Astrocyte (in vitro differentiated cells and primary cell): ENCODE measurements around the gene HMCN1. TPM values are rescaled to one million over a fixed set of nuclear protein-coding genes. Genes with fewer than 3 reads are reported as not detected.

Experiments used
- DNase-seq: peaks from one replicate; pipeline ENCODE4 v3.0.0-alpha.2; 2010; ENCODE audit warnings: low read depth
- FAIRE-seq: peaks from 2 replicates; lab custom pipeline; 2011; peaks lifted over from hg19 to GRCh38; lab: Jason Lieb, UNC
- H2AFZ ChIP-seq: 2 replicates; pipeline ENCODE4 v1.6.0; 2012; ENCODE audit warnings: low read depth, low read length, inconsistent platforms
- H3K27ac ChIP-seq: 2 replicates; pipeline ENCODE4 v1.5.1; 2011; ENCODE audit warnings: low read depth, low read length, inconsistent platforms
- H3K27me3 ChIP-seq: 2 replicates; pipeline ENCODE4 v1.6.0; 2011; ENCODE audit warnings: low read length, inconsistent platforms; ENCODE audit not compliant: insufficient read depth
- H3K36me3 ChIP-seq: 2 replicates; pipeline ENCODE4 v1.5.1; 2011; ENCODE audit warnings: low read length, inconsistent platforms; ENCODE audit not compliant: insufficient read depth
- H3K4me1 ChIP-seq: 2 replicates; pipeline ENCODE4 v1.5.1; 2011; ENCODE audit warnings: low read length, inconsistent platforms; ENCODE audit not compliant: insufficient read depth
- H3K4me2 ChIP-seq: 2 replicates; pipeline ENCODE4 v1.6.0; 2012; ENCODE audit warnings: low read length, inconsistent platforms
- H3K4me3 ChIP-seq: 2 replicates; pipeline ENCODE4 v1.5.1; 2011; ENCODE audit warnings: low read depth, mild to moderate bottlenecking, low read length, inconsistent platforms; ENCODE audit not compliant: insufficient read depth
- H3K79me2 ChIP-seq: 2 replicates; pipeline ENCODE4 v1.6.0; 2012; ENCODE audit warnings: mild to moderate bottlenecking, low read length, inconsistent platforms; ENCODE audit not compliant: insufficient read depth
- H3K9ac ChIP-seq: 2 replicates; pipeline ENCODE4 v1.6.0; 2012; ENCODE audit warnings: mild to moderate bottlenecking, low read length, inconsistent platforms
- H3K9me3 ChIP-seq: 2 replicates; pipeline ENCODE4 v1.5.1; 2012; ENCODE audit warnings: low read depth, mild to moderate bottlenecking, low read length, inconsistent platforms; ENCODE audit not compliant: insufficient read depth
- H4K20me1 ChIP-seq: 2 replicates; pipeline ENCODE4 v1.6.0; 2012; ENCODE audit warnings: low read length, inconsistent platforms; ENCODE audit not compliant: insufficient read depth
- H3K27ac Mint-ChIP-seq: one replicate; pipeline ENCODE4 v1.8.0; 2021; ENCODE audit warnings: mild to moderate bottlenecking, mixed read lengths; ENCODE audit not compliant: unreplicated experiment
- H3K27me3 Mint-ChIP-seq: one replicate; pipeline ENCODE4 v1.8.0; 2021; ENCODE audit warnings: low read depth, mixed read lengths; ENCODE audit not compliant: unreplicated experiment
- H3K36me3 Mint-ChIP-seq: one replicate; pipeline ENCODE4 v1.8.0; 2021; ENCODE audit warnings: low read depth, mixed read lengths; ENCODE audit not compliant: unreplicated experiment
- H3K4me1 Mint-ChIP-seq: one replicate; pipeline ENCODE4 v1.8.0; 2021; ENCODE audit warnings: low read depth, mixed read lengths; ENCODE audit not compliant: unreplicated experiment
- H3K4me3 Mint-ChIP-seq: one replicate; pipeline ENCODE4 v1.8.0; 2021; ENCODE audit warnings: mild to moderate bottlenecking, moderate library complexity, mixed read lengths; ENCODE audit not compliant: unreplicated experiment
- H3K9me3 Mint-ChIP-seq: one replicate; pipeline ENCODE4 v1.8.0; 2021; ENCODE audit warnings: mild to moderate bottlenecking, mixed read lengths; ENCODE audit not compliant: unreplicated experiment
- EZH2 ChIP-seq: IDR thresholded peaks from 2 replicates; pipeline ENCODE4 v1.6.1; 2012; ENCODE audit warnings: mild to moderate bottlenecking, low read length, inconsistent platforms; ENCODE audit not compliant: insufficient read depth
- total RNA-seq: library from RNA; stranded (reverse); gene quantifications from 2 replicates; pipeline ENCODE4 v1.2.1, GENCODE V29; 2021
- TF ChIP-seq, protein P1 (sequence below): IDR thresholded peaks from 2 replicates; pipeline ENCODE4 v1.5.1; 2011; ENCODE audit warnings: low read depth, mild to moderate bottlenecking, inconsistent platforms, low read length, moderate library complexity; ENCODE audit not compliant: insufficient read depth

Gene HMCN1
- total RNA-seq, 1 donor from 2014 or later = 19.7 TPM

DNA sequence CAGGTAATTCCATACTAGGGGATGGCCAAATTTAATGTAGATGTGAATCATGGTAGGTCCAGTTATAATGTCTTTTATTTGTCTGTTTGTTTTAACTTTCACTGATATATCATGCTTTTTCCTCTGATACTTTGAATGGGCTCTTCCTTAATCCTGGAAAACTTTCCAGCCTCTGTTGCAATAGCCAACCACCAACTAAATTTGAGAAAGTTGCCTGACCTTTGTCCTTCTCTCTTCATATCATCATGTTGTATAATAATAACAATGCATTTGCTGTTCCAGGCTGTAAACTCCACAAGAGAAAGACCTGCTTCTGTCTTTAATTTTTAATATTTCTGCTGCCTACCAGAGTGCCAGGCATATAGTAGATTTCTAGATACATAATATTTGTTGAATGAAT is 146.1 kb downstream of the HMCN1 start:
- Histone ChIP-seq H3K27me3 (no peaks in the 10 kb centered on the region), H3K79me2 (no peaks in the 10 kb centered on the region), H3K9me3 (no peaks in the 10 kb centered on the region), H3K27ac (no peak overlapping the region), H3K4me1 (no peaks in the 10 kb centered on the region), H3K36me3 (no peaks in the 10 kb centered on the region), H2AFZ (no peak overlapping the region), H3K9ac (no peak overlapping the region), H3K4me2 (no peak overlapping the region), H4K20me1 (no peaks in the 10 kb centered on the region), H3K4me3 (no peak overlapping the region)
- no peak overlapping the region for H3K27ac Mint-ChIP-seq
- H3K4me3 Mint-ChIP-seq = no peak overlapping the region
- no peaks in the 10 kb centered on the region for H3K36me3 Mint-ChIP-seq
- H3K4me1 Mint-ChIP-seq = peaks cover 4% of the 10 kb centered on the region
- DNase-seq (no peak), FAIRE-seq (no peak)
- no peaks in the 10 kb centered on the region for H3K27me3 Mint-ChIP-seq
- H3K9me3 Mint-ChIP-seq = no peaks in the 10 kb centered on the region
- no peak for TF ChIP-seq EZH2
- TF ChIP-seq, protein P1, sequence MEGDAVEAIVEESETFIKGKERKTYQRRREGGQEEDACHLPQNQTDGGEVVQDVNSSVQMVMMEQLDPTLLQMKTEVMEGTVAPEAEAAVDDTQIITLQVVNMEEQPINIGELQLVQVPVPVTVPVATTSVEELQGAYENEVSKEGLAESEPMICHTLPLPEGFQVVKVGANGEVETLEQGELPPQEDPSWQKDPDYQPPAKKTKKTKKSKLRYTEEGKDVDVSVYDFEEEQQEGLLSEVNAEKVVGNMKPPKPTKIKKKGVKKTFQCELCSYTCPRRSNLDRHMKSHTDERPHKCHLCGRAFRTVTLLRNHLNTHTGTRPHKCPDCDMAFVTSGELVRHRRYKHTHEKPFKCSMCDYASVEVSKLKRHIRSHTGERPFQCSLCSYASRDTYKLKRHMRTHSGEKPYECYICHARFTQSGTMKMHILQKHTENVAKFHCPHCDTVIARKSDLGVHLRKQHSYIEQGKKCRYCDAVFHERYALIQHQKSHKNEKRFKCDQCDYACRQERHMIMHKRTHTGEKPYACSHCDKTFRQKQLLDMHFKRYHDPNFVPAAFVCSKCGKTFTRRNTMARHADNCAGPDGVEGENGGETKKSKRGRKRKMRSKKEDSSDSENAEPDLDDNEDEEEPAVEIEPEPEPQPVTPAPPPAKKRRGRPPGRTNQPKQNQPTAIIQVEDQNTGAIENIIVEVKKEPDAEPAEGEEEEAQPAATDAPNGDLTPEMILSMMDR = no peak

GRCh38 chr1:185880779-185881333 is 146.7 kb downstream of the HMCN1 start:
- Mint-ChIP-seq H3K36me3 (no peaks in the 10 kb centered on the region), H3K27me3 (no peaks in the 10 kb centered on the region), H3K4me3 (no peak overlapping the region), H3K4me1 (peaks cover 4% of the 10 kb centered on the region), H3K27ac (no peak overlapping the region), H3K9me3 (no peaks in the 10 kb centered on the region)
- Histone ChIP-seq H3K9me3 (no peaks in the 10 kb centered on the region), H3K36me3 (no peaks in the 10 kb centered on the region), H3K4me2 (no peak overlapping the region), H3K27ac (no peak overlapping the region), H3K9ac (no peak overlapping the region), H4K20me1 (no peaks in the 10 kb centered on the region), H3K4me3 (no peak overlapping the region), H2AFZ (no peak overlapping the region), H3K4me1 (no peaks in the 10 kb centered on the region), H3K27me3 (no peaks in the 10 kb centered on the region), H3K79me2 (no peaks in the 10 kb centered on the region)
- TF ChIP-seq, protein P1 = no peak
- TF ChIP-seq EZH2 = no peak
- FAIRE-seq = no peak
- no peak for DNase-seq

DNA sequence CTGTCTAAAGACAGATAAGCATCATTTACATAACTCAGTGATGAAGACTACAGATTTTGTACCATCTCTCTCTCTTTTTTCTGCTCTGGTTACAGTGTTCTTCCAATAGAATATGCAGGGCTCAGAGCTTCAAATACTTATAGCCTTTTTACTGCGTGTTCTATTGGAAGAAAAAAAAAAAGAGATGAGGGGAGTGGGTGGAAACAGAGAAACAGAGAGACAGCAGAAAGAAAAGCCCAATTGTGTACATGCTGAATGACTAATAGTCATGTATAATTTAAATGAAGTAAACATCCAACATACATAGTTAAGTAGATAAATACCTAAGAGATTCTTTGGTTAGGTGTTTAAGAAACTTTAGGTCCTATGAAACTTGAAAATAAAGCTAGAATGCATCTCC is 151.9 kb downstream of the HMCN1 start:
- H3K27me3 Mint-ChIP-seq = no peaks in the 10 kb centered on the region
- no peak overlapping the region for H3K4me3 ChIP-seq
- H4K20me1 ChIP-seq = no peaks in the 10 kb centered on the region
- no peaks in the 10 kb centered on the region for H3K4me1 Mint-ChIP-seq
- TF ChIP-seq, protein P1 = no peak
- no peak for TF ChIP-seq EZH2
- no peaks in the 10 kb centered on the region for H3K9me3 ChIP-seq
- FAIRE-seq = no peak
- H3K36me3 ChIP-seq = no peaks in the 10 kb centered on the region
- DNase-seq = no peak
- no peak overlapping the region for H2AFZ ChIP-seq
- no peaks in the 10 kb centered on the region for H3K9me3 Mint-ChIP-seq
- H3K4me2 ChIP-seq = no peak overlapping the region
- H3K27ac ChIP-seq = no peak overlapping the region
- no peaks in the 10 kb centered on the region for H3K36me3 Mint-ChIP-seq
- no peaks in the 10 kb centered on the region for H3K79me2 ChIP-seq
- no peak overlapping the region for H3K27ac Mint-ChIP-seq
- H3K4me1 ChIP-seq = no peaks in the 10 kb centered on the region
- no peak overlapping the region for H3K4me3 Mint-ChIP-seq
- no peak overlapping the region for H3K9ac ChIP-seq
- H3K27me3 ChIP-seq = no peaks in the 10 kb centered on the region
